GM12878 (cell line): Measurements from ENCODE around the gene SCAANT1. TPM values are rescaled to one million over a fixed set of nuclear protein-coding genes. Genes with fewer than 3 reads are reported as not detected.
A peak's percentile ranks its signal among the peaks of the same experiment; 100 is the strongest.

ENCODE experiments used
- BCL3 ChIP-seq: IDR thresholded peaks from 2 replicates; pipeline ENCODE4 v1.6.1; 2011; ENCODE audit warnings: borderline replicate concordance, low read depth, mild to moderate bottlenecking, moderate library complexity, low read length; ENCODE audit not compliant: insufficient read depth, poor library complexity, severe bottlenecking
- BMI1 ChIP-seq: fragments of 450-650 bp; IDR thresholded peaks from 2 replicates; pipeline ENCODE4 v1.6.1; 2016; ENCODE audit warnings: mild to moderate bottlenecking, moderate library complexity, borderline replicate concordance
- BRCA1 ChIP-seq: IDR thresholded peaks from 2 replicates; pipeline ENCODE4 v1.6.1; 2011; ENCODE audit warnings: low read depth, low read length, improper control_type of control experiment
- CHD4 ChIP-seq: fragments of 200-600 bp; sonication (generic); IDR thresholded peaks from 2 replicates; pipeline ENCODE4 v1.6.1; 2016; ENCODE audit warnings: mild to moderate bottlenecking
- CTCF ChIP-seq, 3 experiments: IDR thresholded peaks in 2 of 3; conservative IDR thresholded peaks in 1 of 3; 2 replicates each; pipeline ENCODE4 v1.5.1; 2011; ENCODE audit warnings: low read depth in 3 of 3, low read length in 3 of 3, mild to moderate bottlenecking in 3 of 3, control low read depth in 2 of 3, moderate library complexity in 2 of 3, inconsistent platforms in 1 of 3, mixed read lengths in 1 of 3; ENCODE audit not compliant: control insufficient read depth in 2 of 3, insufficient read depth in 1 of 3; ENCODE audit errors: extremely low read depth in 1 of 3
- HDAC2 ChIP-seq: fragments of 200-600 bp; sonication (generic); IDR thresholded peaks from 2 replicates; pipeline ENCODE4 v1.6.1; 2017
- KDM1A ChIP-seq: fragments of 200-600 bp; sonication (generic); IDR thresholded peaks from 2 replicates; pipeline ENCODE4 v1.6.1; 2016; ENCODE audit warnings: borderline replicate concordance
- MYC ChIP-seq: IDR thresholded peaks from 2 replicates; pipeline ENCODE4 v1.6.1; 2011; ENCODE audit warnings: mild to moderate bottlenecking, low read length, moderate library complexity, inconsistent platforms; ENCODE audit not compliant: insufficient read depth, insufficient replicate concordance, insufficient read length, severe bottlenecking
- NFYB ChIP-seq: IDR thresholded peaks from 2 replicates; pipeline ENCODE4 v1.6.1; 2011; ENCODE audit warnings: low read depth, mild to moderate bottlenecking, low read length, improper control_type of control experiment, moderate library complexity; ENCODE audit not compliant: insufficient read depth
- NKRF ChIP-seq: fragments of 450-650 bp; conservative IDR thresholded peaks from 2 replicates; pipeline ENCODE4 v1.6.1; 2017; ENCODE audit warnings: mild to moderate bottlenecking, moderate library complexity
- NR2C2 ChIP-seq: IDR thresholded peaks from 2 replicates; pipeline ENCODE4 v1.6.1; 2011; ENCODE audit warnings: borderline replicate concordance, low read depth; ENCODE audit not compliant: control insufficient read depth, insufficient read length
- RELB ChIP-seq: fragments of 450-650 bp; IDR thresholded peaks from 2 replicates; pipeline ENCODE4 v1.6.1; 2017; ENCODE audit warnings: low read depth, mild to moderate bottlenecking, moderate library complexity
- REST ChIP-seq: IDR thresholded peaks from 2 replicates; pipeline ENCODE4 v1.6.1; 2012; ENCODE audit warnings: mild to moderate bottlenecking, low read depth, low read length
- SMARCA5 ChIP-seq: fragments of 450-650 bp; IDR thresholded peaks from 2 replicates; pipeline ENCODE4 v1.6.1; 2017; ENCODE audit warnings: mild to moderate bottlenecking
- STAT1 ChIP-seq: fragments of 450-650 bp; conservative IDR thresholded peaks from 2 replicates; pipeline ENCODE4 v1.6.1; 2014; ENCODE audit warnings: antibody characterized with exemption, mild to moderate bottlenecking
- YBX1 ChIP-seq: fragments of 450-650 bp; IDR thresholded peaks from 2 replicates; pipeline ENCODE4 v1.6.1; 2016; ENCODE audit warnings: antibody characterized with exemption
- ZNF622 ChIP-seq: fragments of 450-650 bp; IDR thresholded peaks from 2 replicates; pipeline ENCODE4 v1.6.1; 2017; ENCODE audit warnings: mild to moderate bottlenecking, inconsistent platforms
- polyA plus RNA-seq, 11 experiments: library from polyadenylated mRNA; depleted of rRNA in 4 of 11; unstranded in 6 of 11; stranded (reverse) in 5 of 11; fragments of >200 nt; fragmentation: Nextera tagmentation in 4 of 11; fragmentation: Illumina TruSeq in 1 of 11; extraction: Ambion mirVana in 4 of 11; extraction: Trizol in 1 of 11; gene quantifications; 1 replicate in 1 of 11; 2 replicates in 10 of 11; pipeline versions ENCODE4 v1.2.1 to v1.2.3, GENCODE V29; 2011 to 2016; ENCODE audit warnings: inconsistent platforms in 2 of 11, missing spikeins in 2 of 11, low read depth in 1 of 11
- total RNA-seq, 4 experiments: library from RNA; depleted of rRNA in 3 of 4; stranded (reverse); fragments of >200 nt in 3 of 4; fragmentation: Illumina TruSeq in 1 of 4; extraction: Trizol in 1 of 4; gene quantifications; 2 replicates each; pipeline versions ENCODE4 v1.2.1 to v1.2.3, GENCODE V29; 2013 to 2021

SCAANT1 gene
- total and polyA plus RNA-seq, 10 of the 15 experiments (the other 5 are each of a cell fraction or from before 2014, with no cell fraction given): 0.60 to 1.7 (median 0.95) TPM; not detected in 6

GRCh38 chr3:63863150-63864007 is 48.8 kb downstream of the SCAANT1 start, which contains the start of the genes ATXN7 and THOC7 (continued):
- TF ChIP-seq KDM1A (no peak), REST (no peak), STAT1 (no peak), SMARCA5 (peak; percentile 66), BRCA1 (no peak), NFYB (no peak), NR2C2 (no peak), RELB (no peak), NKRF (peak; percentile 68), YBX1 (no peak), MYC (no peak), BMI1 (no peak), CHD4 (no peak), ZNF622 (no peak), BCL3 (no peak), CTCF (IDR thresholded peaks at IDR 0.05 in 2 of 3, conservative IDR thresholded peaks at IDR 0.05 in 1 of 3; ENCODE audit: control insufficient read depth in 2 of 3, extremely low read depth in 1 of 3, insufficient read depth in 1 of 3, low read depth in 3 of 3, low read length in 3 of 3) (no peak), HDAC2 (no peak)
